Sciatic nerve (tissue), 1 donor: ENCODE data around the gene EIF3I. TPM values are rescaled to one million over a fixed set of nuclear protein-coding genes. Genes with fewer than 3 reads are reported as not detected.

Source experiments
- total RNA-seq: library from RNA; stranded (reverse); fragmentation: NEBNext Ultra II Directional; extraction: Animal tissue kit (Norgen Biotek cat#: 25700); gene quantifications from one replicate; pipeline ENCODE4 v1.2.1, GENCODE V29; 2021
- donor health status: DM: no; HTN: no; CAD: no.

The EIF3I gene
- total RNA-seq, 1 donor from 2014 or later = 92.3 TPM

Other genes starting within 250 kb of the EIF3I start
- gene KHDRBS1, start 208.5 kb upstream of the EIF3I start, total RNA-seq = 93.9 TPM
- 16.4 TPM for gene TMEM39B, start 149.5 kb upstream of the EIF3I start, total RNA-seq
- gene KPNA6, start 114.4 kb upstream of the EIF3I start, total RNA-seq = 58.9 TPM
- gene TXLNA, start 42.7 kb upstream of the EIF3I start, total RNA-seq = 49.5 TPM
- 3.7 TPM for gene CCDC28B, start 21.8 kb upstream of the EIF3I start, total RNA-seq
- 1.1 TPM for gene IQCC, start 16.7 kb upstream of the EIF3I start, total RNA-seq
- gene DCDC2B, start 13.3 kb upstream of the EIF3I start, total RNA-seq = not detected
- 27.0 TPM for gene TMEM234, start 54 bp upstream of the EIF3I start, total RNA-seq
- gene FAM167B, start 24.8 kb downstream of the EIF3I start, total RNA-seq = 16.1 TPM
- gene LCK, start 28.9 kb downstream of the EIF3I start, total RNA-seq = 3.2 TPM
- 54.7 TPM for gene HDAC1, start 69.7 kb downstream of the EIF3I start, total RNA-seq
- gene MARCKSL1, start 113.8 kb downstream of the EIF3I start, total RNA-seq = 126 TPM
- 12.0 TPM for gene FAM229A, start 140.1 kb downstream of the EIF3I start, total RNA-seq
- gene TSSK3, start 140.1 kb downstream of the EIF3I start, total RNA-seq = 5.1 TPM
- gene BSDC1, start 172.0 kb downstream of the EIF3I start, total RNA-seq = 83.1 TPM
- 0.04 TPM for gene ZBTB8B, start 242.7 kb downstream of the EIF3I start, total RNA-seq